Transverse colon (tissue), 4 donors: ENCODE measurements around the gene IYD.

Experiments used
- EP300 ChIP-seq: sonication (generic); formaldehyde crosslinking; IDR thresholded peaks from one replicate; pipeline ENCODE4 v1.6.1; 2017; ENCODE audit warnings: antibody characterized with exemption, low read depth
- POLR2A ChIP-seq: fragments of 450-650 bp; IDR thresholded peaks from one replicate; pipeline ENCODE4 v1.6.1; 2016; ENCODE audit warnings: antibody characterized with exemption, mild to moderate bottlenecking, moderate library complexity
- POLR2AphosphoS5 ChIP-seq, 3 donors: sonication (generic); formaldehyde crosslinking; IDR thresholded peaks; one replicate each; pipeline ENCODE4 v1.6.1; 2016; ENCODE audit warnings: antibody characterized with exemption in 3 of 3
- TF ChIP-seq, protein P1 (sequence below), 5 experiments: fragments of 200-600 bp in 3 of 5; fragments of 450-650 bp in 2 of 5; sonication (generic) in 3 of 5; IDR thresholded peaks; 1 replicate in 2 of 5; 2 replicates in 3 of 5; pipeline ENCODE4 v1.5.1; 2016 to 2017; ENCODE audit warnings: antibody characterized with exemption in 5 of 5, inconsistent platforms in 3 of 5, mild to moderate bottlenecking in 2 of 5, moderate library complexity in 1 of 5

DNA sequence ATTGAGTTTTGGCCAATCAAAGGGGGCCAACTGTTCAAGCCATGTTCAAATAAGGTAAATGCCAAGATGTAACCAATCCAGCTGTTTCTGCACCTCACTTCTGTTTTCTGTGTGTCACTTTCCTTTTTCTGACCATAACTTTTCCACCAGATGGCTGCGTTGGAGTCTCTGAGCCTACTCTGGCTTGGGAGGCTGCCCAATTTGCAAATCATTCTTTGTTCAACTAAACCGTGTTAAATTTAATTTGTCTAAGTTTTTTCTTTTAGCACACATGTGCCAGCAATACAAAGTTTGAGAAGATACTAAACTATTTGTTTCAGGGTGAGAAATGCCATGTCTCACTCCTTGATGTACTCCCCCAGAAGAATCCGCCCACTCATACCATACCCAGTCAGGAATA, 52.1 kb downstream of the IYD start:
- TF ChIP-seq, protein P1, sequence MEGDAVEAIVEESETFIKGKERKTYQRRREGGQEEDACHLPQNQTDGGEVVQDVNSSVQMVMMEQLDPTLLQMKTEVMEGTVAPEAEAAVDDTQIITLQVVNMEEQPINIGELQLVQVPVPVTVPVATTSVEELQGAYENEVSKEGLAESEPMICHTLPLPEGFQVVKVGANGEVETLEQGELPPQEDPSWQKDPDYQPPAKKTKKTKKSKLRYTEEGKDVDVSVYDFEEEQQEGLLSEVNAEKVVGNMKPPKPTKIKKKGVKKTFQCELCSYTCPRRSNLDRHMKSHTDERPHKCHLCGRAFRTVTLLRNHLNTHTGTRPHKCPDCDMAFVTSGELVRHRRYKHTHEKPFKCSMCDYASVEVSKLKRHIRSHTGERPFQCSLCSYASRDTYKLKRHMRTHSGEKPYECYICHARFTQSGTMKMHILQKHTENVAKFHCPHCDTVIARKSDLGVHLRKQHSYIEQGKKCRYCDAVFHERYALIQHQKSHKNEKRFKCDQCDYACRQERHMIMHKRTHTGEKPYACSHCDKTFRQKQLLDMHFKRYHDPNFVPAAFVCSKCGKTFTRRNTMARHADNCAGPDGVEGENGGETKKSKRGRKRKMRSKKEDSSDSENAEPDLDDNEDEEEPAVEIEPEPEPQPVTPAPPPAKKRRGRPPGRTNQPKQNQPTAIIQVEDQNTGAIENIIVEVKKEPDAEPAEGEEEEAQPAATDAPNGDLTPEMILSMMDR (IDR thresholded peaks at IDR 0.05), result no peak
- TF ChIP-seq POLR2AphosphoS5 (IDR thresholded peaks at IDR 0.05) (no peak), POLR2A (no peak), EP300 (no peak)
